ENCODE measurements around the gene NPAP1. TPM values are rescaled to one million over a fixed set of nuclear protein-coding genes. Genes with fewer than 3 reads are reported as not detected.
"Not testable (repeated sequence)": the region's sequence is repeated elsewhere in the genome, so short reads cannot be mapped to it uniquely, and the experiment has no call there.

The NPAP1 gene, protein sequence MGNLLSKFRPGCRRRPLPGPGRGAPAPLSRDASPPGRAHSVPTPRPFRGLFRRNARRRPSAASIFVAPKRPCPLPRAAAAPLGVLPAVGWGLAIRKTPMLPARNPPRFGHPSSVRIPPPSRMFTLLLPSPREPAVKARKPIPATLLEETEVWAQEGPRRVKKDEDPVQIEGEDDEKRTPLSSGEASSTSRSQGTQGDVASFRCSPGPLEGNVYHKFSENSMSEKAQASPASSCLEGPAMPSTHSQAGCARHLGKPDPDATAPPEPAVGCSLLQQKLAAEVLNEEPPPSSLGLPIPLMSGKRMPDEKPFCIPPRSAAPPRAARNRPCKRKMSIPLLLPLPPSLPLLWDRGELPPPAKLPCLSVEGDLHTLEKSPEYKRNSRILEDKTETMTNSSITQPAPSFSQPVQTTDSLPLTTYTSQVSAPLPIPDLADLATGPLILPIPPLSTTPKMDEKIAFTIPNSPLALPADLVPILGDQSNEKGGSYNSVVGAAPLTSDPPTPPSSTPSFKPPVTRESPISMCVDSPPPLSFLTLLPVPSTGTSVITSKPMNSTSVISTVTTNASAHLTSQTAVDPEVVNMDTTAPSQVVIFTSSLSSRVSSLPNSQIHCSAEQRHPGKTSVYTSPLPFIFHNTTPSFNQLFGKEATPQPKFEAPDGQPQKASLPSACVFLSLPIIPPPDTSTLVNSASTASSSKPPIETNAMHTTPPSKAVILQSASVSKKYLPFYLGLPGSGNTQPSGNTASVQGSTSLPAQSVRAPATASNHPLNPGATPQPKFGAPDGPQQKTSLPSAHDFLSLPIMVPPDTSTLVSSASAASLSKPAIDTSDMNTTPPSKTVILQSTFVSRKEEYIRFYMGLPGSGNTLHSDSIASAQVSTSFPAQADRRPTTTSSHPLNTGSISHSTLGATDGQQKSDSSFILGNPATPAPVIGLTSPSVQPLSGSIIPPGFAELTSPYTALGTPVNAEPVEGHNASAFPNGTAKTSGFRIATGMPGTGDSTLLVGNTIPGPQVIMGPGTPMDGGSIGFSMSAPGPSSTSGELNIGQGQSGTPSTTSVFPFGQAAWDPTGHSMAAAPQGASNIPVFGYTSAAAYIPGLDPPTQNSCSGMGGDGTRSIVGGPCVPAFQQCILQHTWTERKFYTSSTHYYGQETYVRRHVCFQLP
- polyA plus RNA-seq (ENCODE audit: insufficient read length) = not detected

DNA sequence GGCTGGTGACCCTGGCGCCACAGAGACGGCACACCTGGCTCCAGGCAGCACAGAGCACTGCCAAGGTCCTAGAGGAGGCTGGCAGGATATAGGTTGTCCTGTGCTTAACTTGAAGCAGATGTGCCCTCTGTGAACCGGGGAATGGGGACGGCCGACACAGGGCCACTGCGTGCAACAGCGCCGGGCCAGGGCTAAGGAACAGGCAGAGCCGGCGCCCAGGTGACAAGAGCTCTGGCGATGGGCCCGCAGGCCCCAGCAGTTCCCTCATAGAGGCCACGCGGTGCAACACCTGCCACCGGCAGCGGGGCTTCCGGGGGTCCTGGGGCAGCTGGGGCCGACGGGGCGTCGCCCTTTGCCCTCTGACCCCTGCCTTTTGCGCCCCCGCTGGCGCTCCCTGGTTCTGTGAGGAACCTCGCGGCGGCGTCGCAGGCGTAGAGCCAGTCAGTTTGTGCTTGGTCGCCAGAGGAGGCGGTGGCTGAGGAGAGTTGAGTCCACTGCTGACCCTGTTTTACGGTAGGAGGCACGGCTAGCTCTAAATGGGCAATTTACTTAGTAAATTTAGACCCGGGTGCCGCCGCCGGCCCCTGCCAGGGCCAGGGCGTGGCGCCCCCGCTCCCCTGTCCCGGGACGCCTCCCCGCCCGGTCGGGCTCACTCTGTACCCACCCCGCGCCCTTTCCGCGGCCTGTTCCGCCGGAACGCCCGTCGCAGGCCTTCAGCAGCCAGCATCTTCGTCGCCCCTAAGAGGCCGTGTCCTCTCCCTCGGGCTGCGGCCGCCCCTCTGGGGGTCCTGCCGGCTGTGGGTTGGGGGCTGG lies at the start of gene NPAP1:
Gene NPAP1, plus strand, starts transcription at position 444 of the 813 bp plus-strand sequence. Its CDS starts 93 bp downstream, at position 537.
- no peak for DNase-seq

DNA sequence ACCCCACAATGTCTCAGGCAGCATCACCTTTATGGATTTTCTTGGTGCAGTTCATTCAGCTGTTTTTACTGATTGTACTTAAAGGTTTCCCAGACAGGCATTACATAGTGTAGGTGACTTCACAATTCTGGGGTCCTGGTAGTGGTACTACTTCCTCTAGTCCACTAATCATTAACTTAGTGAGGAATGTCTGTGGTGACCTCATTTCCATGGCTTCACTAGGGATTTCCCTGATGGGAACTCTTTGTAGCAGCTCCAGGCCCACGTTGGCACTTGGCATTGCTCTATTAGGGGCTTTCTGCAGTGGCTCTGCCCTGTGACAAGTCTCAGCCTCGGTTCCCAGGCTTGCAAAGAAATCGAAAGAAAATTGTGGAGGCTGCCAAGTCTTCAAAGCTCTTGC lies 48.1 kb upstream of the NPAP1 start:
- no peak for DNase-seq

DNA sequence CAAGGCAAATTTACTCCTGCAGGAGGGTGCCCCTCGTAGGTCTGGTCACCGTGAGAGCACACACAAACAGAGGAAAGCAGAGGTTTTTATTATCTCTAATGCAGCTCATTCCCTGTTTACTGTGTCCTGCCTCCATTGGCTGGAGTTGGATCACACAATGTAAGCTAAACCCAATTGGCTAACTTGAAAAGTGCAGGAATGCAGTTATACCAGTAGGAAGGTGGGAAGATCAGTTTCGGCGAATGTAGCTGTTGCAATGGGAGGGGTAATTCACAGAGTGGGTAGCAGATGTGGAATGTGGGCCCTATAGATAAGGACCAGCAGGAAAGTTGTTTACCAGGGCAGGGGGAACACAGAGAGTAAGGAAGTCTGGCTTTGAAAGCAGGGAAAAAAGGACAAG lies 42.5 kb upstream of the NPAP1 start:
- no peak for DNase-seq

DNA sequence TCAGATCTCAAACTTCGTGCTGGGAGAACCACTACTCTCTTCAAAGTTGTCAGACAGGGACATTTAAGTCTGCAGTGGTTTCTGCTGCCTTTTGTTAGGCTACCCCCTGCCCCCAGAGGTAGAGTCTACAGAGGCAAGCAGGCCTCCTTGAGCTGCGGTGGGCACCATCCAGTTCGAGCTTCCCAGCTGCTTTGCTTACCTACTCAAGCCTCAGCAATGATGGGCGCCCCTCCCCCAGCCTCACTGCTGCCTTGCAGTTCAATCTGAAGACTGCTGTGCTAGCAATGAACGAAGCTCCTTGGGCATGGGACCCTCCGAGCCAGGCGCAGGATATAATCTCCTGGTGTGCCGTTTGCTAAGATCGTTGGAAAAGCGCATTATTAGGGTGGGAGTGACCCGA lies 36.2 kb upstream of the NPAP1 start:
- DNase-seq = not testable (repeated sequence)

DNA sequence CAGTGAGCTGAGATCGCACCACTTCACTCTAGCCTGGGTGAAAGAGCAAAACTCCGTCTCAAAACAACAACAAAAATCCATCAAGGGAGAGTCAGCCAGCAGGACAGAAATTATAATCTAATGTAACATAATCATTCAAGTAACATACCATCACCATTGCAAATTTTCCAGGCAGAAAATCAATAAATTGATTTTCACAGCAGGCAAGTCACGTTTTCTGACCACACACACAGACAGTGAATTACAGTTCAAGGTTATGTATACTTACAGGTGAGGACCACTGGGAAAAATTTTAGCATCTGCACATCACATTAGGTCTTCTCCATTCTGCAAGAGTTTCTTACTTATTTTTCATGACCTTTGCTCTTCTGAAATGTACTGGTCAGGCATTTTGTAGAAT lies 29.9 kb upstream of the NPAP1 start:
- DNase-seq = no peak

DNA sequence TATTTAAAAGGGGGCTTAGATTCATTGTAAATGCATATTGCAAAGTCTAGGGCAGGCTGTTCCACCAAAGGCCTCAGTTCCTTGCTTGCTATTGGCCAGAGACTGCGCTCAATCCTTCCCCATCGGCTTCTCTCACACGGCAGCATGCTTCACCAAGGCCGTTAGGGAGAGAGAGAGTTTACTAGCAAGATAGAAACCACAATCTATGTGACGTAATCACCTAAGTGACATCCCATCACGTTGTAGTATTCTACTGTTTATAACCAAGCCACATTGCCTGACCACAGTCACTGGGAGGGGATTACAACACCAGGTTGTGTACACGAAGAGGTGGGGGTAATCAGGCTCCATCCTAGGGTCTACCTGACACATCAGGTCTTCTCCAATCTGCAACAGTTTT lies 16.0 kb upstream of the NPAP1 start:
- no peak for DNase-seq

DNA sequence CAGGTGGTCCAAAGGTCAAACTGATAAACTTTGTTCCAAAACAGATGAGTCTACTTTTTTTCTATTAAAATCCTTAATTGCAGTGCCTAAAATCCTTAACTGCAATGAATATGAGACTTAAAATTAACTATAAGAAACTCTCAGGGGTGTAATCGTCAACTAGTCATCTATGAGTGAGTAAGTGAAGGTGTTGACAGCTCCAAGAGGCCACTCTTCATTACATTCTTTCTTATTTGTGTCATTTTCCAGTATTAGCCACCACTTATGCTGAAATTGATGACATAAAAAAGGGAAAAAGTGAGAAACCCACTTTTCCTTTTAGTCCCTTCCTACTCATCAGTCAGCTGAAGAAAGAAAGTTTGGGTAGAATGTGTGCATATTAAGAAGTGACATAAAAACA lies 12.6 kb upstream of the NPAP1 start:
- no peak for DNase-seq

DNA sequence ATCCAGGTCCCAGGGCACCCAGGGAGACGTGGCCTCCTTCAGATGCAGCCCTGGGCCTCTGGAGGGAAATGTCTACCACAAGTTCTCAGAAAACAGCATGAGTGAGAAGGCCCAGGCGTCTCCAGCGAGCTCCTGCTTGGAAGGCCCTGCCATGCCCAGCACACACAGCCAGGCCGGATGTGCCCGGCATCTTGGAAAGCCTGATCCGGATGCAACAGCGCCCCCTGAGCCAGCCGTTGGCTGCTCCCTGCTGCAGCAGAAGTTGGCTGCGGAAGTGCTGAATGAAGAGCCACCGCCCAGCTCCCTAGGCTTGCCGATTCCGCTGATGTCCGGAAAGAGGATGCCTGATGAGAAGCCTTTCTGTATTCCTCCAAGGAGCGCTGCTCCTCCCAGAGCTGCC lies 856 bp downstream of the NPAP1 start:
- DNase-seq = no peak

DNA sequence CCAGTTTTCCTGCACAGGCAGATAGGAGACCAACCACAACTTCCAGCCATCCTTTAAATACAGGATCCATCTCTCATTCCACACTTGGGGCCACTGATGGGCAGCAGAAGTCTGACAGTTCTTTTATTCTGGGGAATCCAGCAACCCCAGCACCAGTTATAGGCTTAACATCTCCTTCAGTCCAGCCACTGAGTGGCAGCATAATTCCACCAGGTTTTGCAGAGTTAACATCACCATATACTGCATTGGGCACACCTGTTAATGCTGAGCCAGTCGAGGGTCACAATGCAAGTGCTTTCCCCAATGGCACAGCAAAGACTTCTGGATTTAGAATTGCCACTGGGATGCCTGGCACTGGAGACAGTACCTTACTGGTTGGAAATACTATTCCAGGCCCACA lies 2.9 kb downstream of the NPAP1 start:
- DNase-seq = no peak

DNA sequence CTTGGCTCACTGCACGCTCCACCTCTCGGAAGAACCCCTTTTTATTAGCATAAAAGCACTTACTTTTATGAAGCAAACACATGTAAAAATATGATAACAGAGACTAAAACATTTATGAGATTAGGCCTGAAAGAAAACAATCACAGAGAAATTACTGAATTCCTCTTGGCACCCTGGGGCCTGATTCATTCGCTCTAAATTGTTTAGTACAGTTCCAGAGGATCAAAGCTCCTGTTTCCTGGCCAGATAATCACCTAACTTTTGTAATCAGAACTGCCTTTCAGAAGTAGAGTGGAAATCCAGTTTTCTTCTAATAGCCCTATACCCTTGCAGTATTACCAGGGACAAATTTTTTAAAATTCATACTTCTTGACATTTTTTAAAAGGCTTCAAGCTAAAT lies 6.4 kb downstream of the NPAP1 start:
- DNase-seq = no peak

DNA sequence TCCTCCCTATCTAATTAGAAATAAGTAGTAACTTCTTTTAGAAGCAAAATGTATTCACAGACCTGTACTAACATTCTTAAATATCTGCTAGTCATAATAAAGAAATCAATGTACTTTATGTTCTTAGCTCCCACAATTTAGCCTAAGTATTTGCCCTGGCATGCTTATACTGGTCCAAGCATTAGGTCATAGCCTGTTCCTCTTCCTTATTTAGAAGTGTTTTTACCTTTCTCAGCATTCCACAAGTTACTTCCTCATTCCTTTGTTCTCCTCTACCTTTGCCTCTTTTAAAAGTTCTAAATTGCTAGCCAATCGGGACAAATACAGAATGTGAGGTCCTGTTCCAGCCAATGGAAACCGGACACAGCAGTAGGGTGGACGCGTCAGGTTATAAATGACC lies 7.3 kb downstream of the NPAP1 start:
- not testable (repeated sequence) for DNase-seq

DNA sequence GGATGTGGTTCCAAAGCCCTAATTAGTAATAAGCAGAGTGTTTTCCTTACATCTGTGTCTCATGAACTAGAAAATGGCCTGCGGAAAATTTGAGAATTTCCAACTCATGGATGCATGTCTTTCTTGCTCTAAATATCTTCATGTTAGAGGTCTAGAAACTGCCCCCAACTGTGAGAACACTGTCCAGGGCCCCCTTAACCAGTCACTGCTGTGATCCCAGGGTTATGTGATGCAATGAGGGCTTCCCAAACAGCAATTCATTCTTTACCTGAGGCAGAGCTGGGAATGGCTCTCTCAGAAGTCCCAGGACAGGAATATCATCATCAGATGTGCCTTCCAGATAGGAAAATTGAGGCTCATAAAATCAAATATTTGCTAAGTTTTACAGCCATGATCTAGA lies 8.2 kb downstream of the NPAP1 start:
- DNase-seq = no peak

DNA sequence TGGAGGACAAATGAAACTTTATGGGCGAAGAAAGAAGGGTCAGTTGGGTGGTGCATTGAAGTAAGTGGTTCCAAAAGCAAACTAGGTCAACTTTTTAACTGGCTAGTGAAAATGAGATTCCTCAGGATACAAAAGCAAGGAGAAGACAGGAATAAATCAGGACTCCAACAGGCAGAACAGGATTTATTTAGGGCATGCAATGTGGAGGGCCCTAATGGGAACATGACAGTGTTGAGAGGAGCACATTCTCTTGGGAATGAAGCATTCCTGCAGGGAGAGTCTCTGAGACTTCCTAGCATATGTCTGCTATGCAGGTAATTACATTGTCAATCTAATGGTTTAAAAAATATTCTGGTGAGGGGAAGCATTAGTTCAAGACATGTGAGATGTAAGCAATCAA lies 8.7 kb downstream of the NPAP1 start:
- no peak for DNase-seq

DNA sequence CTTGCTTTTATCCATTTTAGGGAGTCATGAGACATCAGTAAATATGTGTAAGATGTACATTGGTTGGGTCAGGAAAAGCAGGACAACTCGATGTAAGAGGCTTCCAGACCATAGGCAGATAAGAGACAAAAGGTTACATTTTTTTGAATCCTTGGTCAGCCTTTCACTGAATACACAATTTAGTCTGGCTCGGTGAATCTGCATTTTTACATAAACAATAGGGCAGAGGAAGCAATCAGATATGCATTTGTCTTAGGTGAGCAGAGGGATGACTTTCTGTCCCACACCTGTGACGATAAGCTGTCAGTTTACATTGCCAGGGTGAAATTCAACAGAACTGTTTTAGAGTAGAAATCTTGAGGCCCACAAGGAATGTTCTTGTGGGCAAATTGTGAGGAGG lies 20.6 kb downstream of the NPAP1 start:
- DNase-seq = no peak

DNA sequence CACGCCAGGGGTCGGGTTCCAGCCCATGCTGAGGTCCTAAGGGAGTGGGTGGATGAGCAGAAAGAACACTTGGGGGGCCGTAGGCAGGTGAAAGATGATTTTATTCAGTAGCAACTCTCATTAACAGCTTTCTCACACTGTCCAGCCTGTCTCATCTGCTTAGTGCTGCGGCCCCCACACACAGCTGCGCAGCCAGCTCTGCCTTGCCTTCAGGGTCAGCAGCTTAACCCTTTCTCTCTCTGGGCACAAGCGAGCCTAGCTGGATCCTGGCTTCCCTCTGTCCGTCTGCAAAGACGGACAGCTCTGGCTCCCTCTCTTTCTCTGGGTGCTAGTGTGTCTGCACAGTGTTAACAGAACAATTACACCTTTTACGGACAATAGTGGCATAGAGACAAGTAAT lies 21.3 kb downstream of the NPAP1 start:
- DNase-seq = no peak

DNA sequence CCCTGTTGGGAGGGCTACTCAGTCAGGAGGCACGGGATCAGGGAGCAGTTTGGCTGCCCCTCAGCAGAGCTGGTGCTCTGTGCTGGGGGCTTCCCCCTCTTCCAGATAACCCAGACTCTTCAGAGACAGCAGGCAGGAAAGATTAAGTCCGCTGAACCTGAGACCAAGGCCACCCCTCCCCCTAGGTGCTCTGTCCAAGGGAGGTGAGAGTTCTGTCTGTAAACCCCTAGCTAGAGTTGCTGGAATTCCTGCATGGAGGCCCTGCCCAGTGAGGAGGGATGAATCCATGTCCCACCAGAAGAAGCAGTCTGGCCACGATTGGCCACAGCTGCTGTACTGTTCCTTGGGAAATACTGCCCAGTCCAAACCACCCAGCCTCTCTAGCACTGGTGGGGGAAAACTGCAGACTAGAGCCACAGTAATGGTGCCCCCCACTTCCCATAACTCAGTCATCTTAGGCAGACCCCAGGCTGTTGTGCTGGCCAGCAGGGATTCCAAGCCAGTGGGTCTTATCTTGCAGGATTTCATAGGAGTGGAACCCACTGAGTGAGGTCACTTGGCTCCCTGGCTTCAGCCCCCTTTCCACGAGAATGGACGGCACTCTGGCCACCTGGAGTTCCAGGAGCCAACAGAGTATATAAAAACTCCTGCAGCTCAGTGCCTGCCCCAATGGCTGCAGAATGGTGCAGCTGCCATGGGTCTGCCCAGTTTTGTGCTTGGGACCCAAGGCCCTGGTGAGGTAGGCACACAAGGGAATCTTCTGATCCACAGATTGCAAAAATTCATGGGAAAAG lies 42.9 kb downstream of the NPAP1 start:
- no peak for DNase-seq

DNA sequence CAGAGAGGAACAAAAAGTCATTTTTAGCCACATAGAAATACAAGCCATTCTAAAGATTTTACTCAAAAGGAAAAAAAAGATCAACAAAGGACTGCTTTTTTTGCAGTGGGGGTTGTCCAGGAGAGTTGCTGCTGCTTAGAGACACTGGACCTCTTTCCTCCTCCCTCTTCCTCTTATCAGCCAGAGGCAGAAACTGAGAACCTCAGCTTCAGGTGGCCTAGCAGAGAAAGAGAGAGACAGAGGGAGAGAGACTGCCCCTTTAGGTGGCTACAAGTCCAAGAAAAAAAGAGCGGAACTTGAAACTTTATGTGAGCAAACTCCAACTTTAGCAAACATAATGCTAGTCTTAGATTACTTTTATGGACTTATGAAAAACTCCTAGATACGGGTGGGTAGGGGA lies 54.2 kb downstream of the NPAP1 start:
- DNase-seq = no peak

Data from hindlimb muscle (tissue), 1 donor.